LHCN-M2 (cell line): ENCODE results near the gene CNOT2. TPM values are rescaled to one million over a fixed set of nuclear protein-coding genes. Genes with fewer than 3 reads are reported as not detected.

Source experiments
- total RNA-seq: library from RNA; depleted of rRNA; stranded (reverse); fragments of >200 nt; gene quantifications from 2 replicates; pipeline ENCODE4 v1.2.3, GENCODE V29; 2014; rRNA removed

The CNOT2 gene
- total RNA-seq, 1 experiment from 2014 or later, result 87.0 TPM

Other genes starting within 250 kb of the CNOT2 start
- gene KCNMB4, start 122.9 kb downstream of the CNOT2 start, total RNA-seq, result 0.75 and 0.90 TPM in 2 replicates